HG03442 (cell line): ENCODE measurements around the gene HOXA4.

Experiments used
- ATAC-seq: cut with Tn5 transposase; IDR thresholded peaks from one replicate; pipeline ENCODE4 v1.9.1; 2021; ENCODE audit warnings: mild to moderate bottlenecking, moderate library complexity; ENCODE audit not compliant: unreplicated experiment

Gene HOXA4

GRCh38 chr7:27117887-27118491 is 12.6 kb downstream of the HOXA4 start:
- ATAC-seq: no peak

- no peak for ATAC-seq
Observed at GRCh38 chr7:27116962-27117886, 13.3 kb downstream of the HOXA4 start.

- ATAC-seq: no peak
Observed at GRCh38 chr7:27116031-27116961, 14.3 kb downstream of the HOXA4 start.

GRCh38 chr7:27115221-27116026 is 15.1 kb downstream of the HOXA4 start:
- no peak for ATAC-seq

GRCh38 chr7:27114881-27115220 is 15.7 kb downstream of the HOXA4 start:
- ATAC-seq: no peak

GRCh38 chr7:27113991-27114769 is 16.4 kb downstream of the HOXA4 start:
- ATAC-seq: no peak

- ATAC-seq: no peak
Observed at GRCh38 chr7:27112955-27113949, 17.3 kb downstream of the HOXA4 start.

GRCh38 chr7:27112361-27112760 is 18.2 kb downstream of the HOXA4 start:
- no peak for ATAC-seq

- ATAC-seq: no peak
Observed at GRCh38 chr7:27111751-27112277, 18.7 kb downstream of the HOXA4 start.

- ATAC-seq: no peak
Observed at GRCh38 chr7:27111042-27111750, 19.4 kb downstream of the HOXA4 start.

GRCh38 chr7:27110186-27111031 is 20.1 kb downstream of the HOXA4 start:
- ATAC-seq: no peak

- ATAC-seq: no peak
Observed at GRCh38 chr7:27109466-27110185, 20.9 kb downstream of the HOXA4 start.

- no peak for ATAC-seq
Observed at GRCh38 chr7:27108390-27109127, 22.0 kb downstream of the HOXA4 start.

GRCh38 chr7:27107391-27108381 is 22.9 kb downstream of the HOXA4 start:
- ATAC-seq: no peak
